Measurements from ENCODE around the gene COL4A3.

- TF ChIP-seq CTCF (optimal IDR thresholded peaks at IDR 0.05 in 1 of 3, IDR thresholded peaks at IDR 0.05 in 1 of 3, conservative IDR thresholded peaks at IDR 0.05 in 1 of 3; ENCODE audit: extremely low read depth in 1 of 3, insufficient read depth in 2 of 3, low read length in 3 of 3): no peak
- TF ChIP-seq EZH2 (IDR thresholded peaks at IDR 0.05; ENCODE audit: low read length): no peak
These were observed 29.8 kb upstream of the COL4A3 start for GRCh38 chr2:227134591-227134990.

Measured in keratinocyte (primary cell).